ENCODE measurements around the gene ZNF784.

ZNF784 gene

GRCh38 chr19:55594996-55595545 lies 29.3 kb downstream of the ZNF784 start:
- no peak for DNase-seq (ENCODE audit: low read depth, low spot score)

GRCh38 chr19:55593096-55593772 lies 31.1 kb downstream of the ZNF784 start:
- in situ Hi-C loops (cut with HindIII; ENCODE audit: low sequenced_read_pairs): no loop called here
- no peak overlapping the region for H3K4me3 ChIP-seq (ENCODE audit: low read depth, low read length)
- DNase-seq (ENCODE audit: low read depth, low spot score): no peak
- no peak for TF ChIP-seq CTCF (IDR thresholded peaks at IDR 0.05; ENCODE audit: low read depth, low read length)

More at GRCh38 chr19:55594996-55595545, 29.3 kb downstream of the ZNF784 start:
- in situ Hi-C loops (cut with HindIII; ENCODE audit: low sequenced_read_pairs): no loop called here
- no peak for TF ChIP-seq CTCF (IDR thresholded peaks at IDR 0.05; ENCODE audit: low read depth, low read length)
- H3K4me3 ChIP-seq (ENCODE audit: low read depth, low read length): no peak overlapping the region

GRCh38 chr19:55592391-55593090 lies 31.8 kb downstream of the ZNF784 start:
- in situ Hi-C loops (cut with HindIII; ENCODE audit: low sequenced_read_pairs): no loop called here

GRCh38 chr19:55591555-55591954 lies 32.8 kb downstream of the ZNF784 start:
- H3K4me3 ChIP-seq (ENCODE audit: low read depth, low read length): no peak overlapping the region
- TF ChIP-seq CTCF (IDR thresholded peaks at IDR 0.05; ENCODE audit: low read depth, low read length): no peak
- in situ Hi-C loops (cut with HindIII; ENCODE audit: low sequenced_read_pairs): no loop called here
- no peak for DNase-seq (ENCODE audit: low read depth, low spot score)

More at GRCh38 chr19:55592391-55593090, 31.8 kb downstream of the ZNF784 start:
- TF ChIP-seq CTCF (IDR thresholded peaks at IDR 0.05; ENCODE audit: low read depth, low read length): no peak
- no peak for DNase-seq (ENCODE audit: low read depth, low spot score)
- H3K4me3 ChIP-seq (ENCODE audit: low read depth, low read length): no peak overlapping the region

GRCh38 chr19:55590617-55591016 lies 33.7 kb downstream of the ZNF784 start:
- TF ChIP-seq CTCF (IDR thresholded peaks at IDR 0.05; ENCODE audit: low read depth, low read length): no peak
- DNase-seq (ENCODE audit: low read depth, low spot score): no peak
- H3K4me3 ChIP-seq (ENCODE audit: low read depth, low read length): no peak overlapping the region
- in situ Hi-C loops (cut with HindIII; ENCODE audit: low sequenced_read_pairs): no loop called here

- in situ Hi-C loops (cut with HindIII; ENCODE audit: low sequenced_read_pairs): no loop called here
- TF ChIP-seq CTCF (IDR thresholded peaks at IDR 0.05; ENCODE audit: low read depth, low read length): no peak
- no peak for DNase-seq (ENCODE audit: low read depth, low spot score)
- no peak overlapping the region for H3K4me3 ChIP-seq (ENCODE audit: low read depth, low read length)
These were observed 34.3 kb downstream of the ZNF784 start for GRCh38 chr19:55590109-55590508.
